ENCODE results near the gene ZGPAT. TPM values are rescaled to one million over a fixed set of nuclear protein-coding genes. Genes with fewer than 3 reads are reported as not detected.
A peak's percentile ranks its signal among the peaks of the same experiment; 100 is the strongest.

The ZGPAT gene
- total RNA-seq, 3 donors from 2014 or later = 38.1 to 43.9 (median 42.0) TPM

DNA sequence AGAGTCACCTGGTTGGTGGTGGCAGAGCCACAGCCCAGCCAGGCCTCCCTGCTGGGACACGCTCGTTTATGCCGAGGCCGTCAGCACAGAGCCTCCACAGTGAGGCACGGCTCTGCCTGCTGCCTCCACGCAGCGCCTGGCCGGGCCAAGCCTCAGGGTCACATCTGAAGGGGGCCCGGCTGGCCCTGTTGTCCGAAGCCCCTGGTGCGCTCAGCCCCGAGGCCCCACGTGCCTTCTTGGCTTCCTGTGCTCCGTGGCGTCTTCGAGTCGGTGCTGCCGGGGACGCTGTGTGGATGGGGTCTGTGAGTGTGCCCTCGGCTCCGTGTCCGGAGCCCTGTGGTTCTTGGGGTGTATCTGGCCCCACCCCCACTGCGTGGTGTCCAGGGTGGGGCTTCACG is 21.7 kb upstream of the ZGPAT start:
- no peak for DNase-seq
- Mint-ChIP-seq H3K9me3 (no peaks in the 10 kb centered on the region), H3K4me1 (ENCODE audit: low read depth) (peaks cover 14% of the 10 kb centered on the region), H3K36me3 (ENCODE audit: insufficient read depth) (no peaks in the 10 kb centered on the region), H3K4me3 (no peak overlapping the region), H3K27me3 (ENCODE audit: low read depth) (no peaks in the 10 kb centered on the region)
- peak in 1 of 2 donors; percentile 5 for ATAC-seq

DNA sequence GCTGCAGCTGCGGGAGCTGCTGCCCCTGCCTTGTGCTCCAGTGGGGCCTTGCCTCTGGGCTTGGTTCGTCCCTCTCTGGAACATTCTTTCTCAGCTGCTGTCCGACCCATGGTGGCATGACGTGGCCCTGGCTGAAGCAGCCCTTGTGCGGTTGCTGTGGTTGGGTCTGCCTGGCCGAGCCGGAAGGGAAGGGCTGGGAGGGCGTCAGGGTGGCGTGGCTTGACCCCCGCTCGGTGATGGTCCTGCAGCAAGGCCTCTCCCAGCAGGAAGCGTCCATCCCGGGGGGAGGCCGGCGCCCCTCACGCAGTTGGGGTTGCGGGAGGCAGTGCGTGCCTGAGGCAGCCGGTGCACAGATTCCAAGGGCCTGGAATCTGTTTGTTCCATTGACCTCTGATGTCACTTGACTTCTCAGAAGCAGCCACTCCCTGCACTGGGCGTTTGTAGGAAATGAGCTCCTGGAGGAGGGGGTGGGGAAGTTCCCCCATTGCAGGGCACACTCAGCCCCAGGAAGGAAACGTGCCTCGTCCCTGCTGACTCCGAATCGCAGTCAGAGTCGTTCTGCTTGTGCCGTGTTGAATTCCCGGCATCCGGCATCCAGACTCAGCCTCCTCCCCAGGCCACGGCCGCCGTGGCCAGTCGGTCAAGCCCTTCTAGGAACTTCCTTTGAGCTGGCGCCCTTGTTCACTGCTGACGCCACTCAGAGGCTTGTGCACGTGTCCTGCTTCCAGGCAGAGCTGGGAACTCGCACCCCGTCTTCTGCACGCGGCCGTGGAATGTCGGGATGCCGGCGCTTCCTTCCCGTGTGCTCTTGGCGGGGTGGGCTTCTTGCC is 21.1 kb upstream of the ZGPAT start:
- Mint-ChIP-seq H3K4me3 (no peak overlapping the region), H3K9me3 (no peaks in the 10 kb centered on the region), H3K36me3 (ENCODE audit: insufficient read depth) (no peaks in the 10 kb centered on the region), H3K4me1 (ENCODE audit: low read depth) (peaks cover 14% of the 10 kb centered on the region), H3K27me3 (ENCODE audit: low read depth) (no peaks in the 10 kb centered on the region)
- peak; percentile 77 to 79 for ATAC-seq
- DNase-seq = peak; percentile 52

DNA sequence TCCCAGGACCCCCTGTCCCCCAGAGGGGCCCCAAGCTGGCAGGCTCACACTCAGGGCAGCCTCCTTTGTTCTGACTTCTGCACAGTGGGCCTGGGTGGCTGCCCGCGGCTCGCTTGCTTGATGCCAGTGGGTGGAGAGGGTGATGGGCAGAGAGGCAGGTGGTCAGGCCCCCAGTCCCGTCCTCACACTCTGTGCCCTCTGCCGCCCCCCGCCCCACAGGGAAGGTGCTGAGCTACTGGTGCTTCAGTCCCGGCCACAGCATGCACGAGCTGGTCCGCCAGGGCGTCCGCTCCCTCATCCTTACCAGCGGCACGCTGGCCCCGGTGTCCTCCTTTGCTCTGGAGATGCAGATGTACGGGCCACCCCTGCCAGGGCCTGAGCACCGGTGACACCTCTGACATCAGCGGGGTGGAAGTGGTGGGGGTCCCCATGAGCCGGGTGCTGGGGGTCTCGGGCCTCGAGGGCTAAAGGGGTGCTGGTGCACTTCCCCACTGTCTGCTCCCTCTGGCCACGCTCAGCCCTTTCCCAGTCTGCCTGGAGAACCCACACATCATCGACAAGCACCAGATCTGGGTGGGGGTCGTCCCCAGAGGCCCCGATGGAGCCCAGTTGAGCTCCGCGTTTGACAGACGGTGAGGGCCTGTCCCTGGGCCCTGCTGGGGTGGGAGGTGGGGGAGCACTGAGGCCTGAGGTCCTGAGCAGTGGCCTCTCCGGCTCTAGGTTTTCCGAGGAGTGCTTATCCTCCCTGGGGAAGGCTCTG is 20.2 kb upstream of the ZGPAT start:
- no peak overlapping the region for H3K4me3 Mint-ChIP-seq
- ATAC-seq (no peak), DNase-seq (no peak)
- no peaks in the 10 kb centered on the region for H3K9me3 Mint-ChIP-seq
- H3K4me1 Mint-ChIP-seq (ENCODE audit: low read depth) = peaks cover 14% of the 10 kb centered on the region
- no peaks in the 10 kb centered on the region for H3K36me3 Mint-ChIP-seq (ENCODE audit: insufficient read depth)
- H3K27me3 Mint-ChIP-seq (ENCODE audit: low read depth) = no peaks in the 10 kb centered on the region

DNA sequence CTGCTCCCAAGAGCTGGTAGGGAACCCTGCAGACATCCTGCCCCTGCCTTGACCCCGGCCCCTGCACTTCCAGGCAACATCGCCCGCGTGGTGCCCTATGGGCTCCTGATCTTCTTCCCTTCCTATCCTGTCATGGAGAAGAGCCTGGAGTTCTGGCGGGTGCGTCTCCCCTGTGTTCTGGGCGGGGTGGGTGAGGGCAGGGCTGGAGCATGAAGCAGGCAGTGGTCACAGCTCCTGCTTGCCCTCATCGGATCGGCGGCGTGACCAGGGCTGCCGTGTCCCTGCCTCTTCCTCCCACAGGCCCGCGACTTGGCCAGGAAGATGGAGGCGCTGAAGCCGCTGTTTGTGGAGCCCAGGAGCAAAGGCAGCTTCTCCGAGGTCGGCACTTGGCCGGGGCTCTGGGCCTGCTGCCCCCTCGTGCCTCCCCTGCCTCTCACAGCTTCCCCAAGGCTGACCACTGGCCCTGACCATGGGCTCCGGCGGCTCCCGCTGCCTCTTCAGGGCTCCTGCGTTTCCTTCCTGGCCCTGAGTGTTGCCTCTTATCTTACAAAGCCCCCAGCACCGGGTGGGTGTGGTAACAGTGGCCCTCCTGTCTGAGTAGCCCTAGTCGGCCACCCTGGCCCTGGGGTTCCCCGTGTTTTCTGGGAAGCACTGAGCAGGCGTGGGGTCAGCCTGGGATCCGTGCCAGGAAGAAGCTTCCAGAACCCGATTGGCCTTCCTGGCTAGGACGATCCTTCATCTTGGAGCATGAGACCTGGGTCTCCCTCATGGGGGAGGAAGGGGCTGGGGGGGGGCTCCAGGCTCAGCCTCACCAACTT is 19.4 kb upstream of the ZGPAT start:
- peaks cover 14% of the 10 kb centered on the region for H3K4me1 Mint-ChIP-seq (ENCODE audit: low read depth)
- no peaks in the 10 kb centered on the region for H3K9me3 Mint-ChIP-seq
- no peak for DNase-seq
- H3K4me3 Mint-ChIP-seq = no peak overlapping the region
- H3K27me3 Mint-ChIP-seq (ENCODE audit: low read depth) = no peaks in the 10 kb centered on the region
- ATAC-seq = no peak
- no peaks in the 10 kb centered on the region for H3K36me3 Mint-ChIP-seq (ENCODE audit: insufficient read depth)

DNA sequence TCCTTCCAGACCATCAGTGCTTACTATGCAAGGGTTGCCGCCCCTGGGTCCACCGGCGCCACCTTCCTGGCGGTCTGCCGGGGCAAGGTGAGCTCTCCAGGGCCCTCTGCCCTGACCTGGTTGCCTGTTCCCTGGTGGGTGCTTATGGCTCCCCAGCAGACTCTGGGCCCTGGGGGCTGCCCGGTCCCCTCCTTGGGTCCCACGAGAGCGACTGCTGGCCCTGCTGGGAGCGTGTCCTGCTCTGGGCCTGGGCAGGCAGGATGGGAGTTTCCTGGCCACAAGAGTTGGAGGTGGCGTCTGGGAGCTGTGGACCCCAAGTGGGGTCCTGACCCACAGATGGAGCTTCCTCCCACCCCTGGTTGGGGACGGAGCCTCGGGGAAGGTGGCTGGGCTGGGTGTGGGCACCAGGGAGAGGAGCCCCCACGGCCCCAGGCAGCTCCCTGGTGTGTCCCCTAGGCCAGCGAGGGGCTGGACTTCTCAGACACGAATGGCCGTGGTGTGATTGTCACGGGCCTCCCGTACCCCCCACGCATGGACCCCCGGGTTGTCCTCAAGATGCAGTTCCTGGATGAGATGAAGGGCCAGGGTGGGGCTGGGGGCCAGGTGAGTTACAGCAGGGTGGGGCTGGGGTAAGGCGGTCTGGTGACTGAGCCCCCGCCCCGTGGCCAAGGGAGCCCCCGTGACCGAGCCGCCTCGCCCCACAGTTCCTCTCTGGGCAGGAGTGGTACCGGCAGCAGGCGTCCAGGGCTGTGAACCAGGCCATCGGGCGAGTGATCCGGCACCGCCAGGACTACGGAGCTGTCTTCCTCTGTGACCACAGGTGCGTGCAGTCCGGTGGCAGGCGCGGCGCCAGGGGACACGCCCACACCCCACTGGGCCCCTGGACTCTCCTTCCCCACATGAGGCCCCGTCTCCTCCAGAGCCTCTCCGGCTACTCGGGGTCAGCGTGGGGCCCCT is 18.5 kb upstream of the ZGPAT start:
- Mint-ChIP-seq H3K4me3 (no peak overlapping the region), H3K27me3 (ENCODE audit: low read depth) (no peaks in the 10 kb centered on the region), H3K4me1 (ENCODE audit: low read depth) (peaks cover 9% of the 10 kb centered on the region), H3K36me3 (ENCODE audit: insufficient read depth) (peaks cover 2% of the 10 kb centered on the region), H3K9me3 (no peaks in the 10 kb centered on the region)
- DNase-seq = no peak
- no peak for ATAC-seq

DNA sequence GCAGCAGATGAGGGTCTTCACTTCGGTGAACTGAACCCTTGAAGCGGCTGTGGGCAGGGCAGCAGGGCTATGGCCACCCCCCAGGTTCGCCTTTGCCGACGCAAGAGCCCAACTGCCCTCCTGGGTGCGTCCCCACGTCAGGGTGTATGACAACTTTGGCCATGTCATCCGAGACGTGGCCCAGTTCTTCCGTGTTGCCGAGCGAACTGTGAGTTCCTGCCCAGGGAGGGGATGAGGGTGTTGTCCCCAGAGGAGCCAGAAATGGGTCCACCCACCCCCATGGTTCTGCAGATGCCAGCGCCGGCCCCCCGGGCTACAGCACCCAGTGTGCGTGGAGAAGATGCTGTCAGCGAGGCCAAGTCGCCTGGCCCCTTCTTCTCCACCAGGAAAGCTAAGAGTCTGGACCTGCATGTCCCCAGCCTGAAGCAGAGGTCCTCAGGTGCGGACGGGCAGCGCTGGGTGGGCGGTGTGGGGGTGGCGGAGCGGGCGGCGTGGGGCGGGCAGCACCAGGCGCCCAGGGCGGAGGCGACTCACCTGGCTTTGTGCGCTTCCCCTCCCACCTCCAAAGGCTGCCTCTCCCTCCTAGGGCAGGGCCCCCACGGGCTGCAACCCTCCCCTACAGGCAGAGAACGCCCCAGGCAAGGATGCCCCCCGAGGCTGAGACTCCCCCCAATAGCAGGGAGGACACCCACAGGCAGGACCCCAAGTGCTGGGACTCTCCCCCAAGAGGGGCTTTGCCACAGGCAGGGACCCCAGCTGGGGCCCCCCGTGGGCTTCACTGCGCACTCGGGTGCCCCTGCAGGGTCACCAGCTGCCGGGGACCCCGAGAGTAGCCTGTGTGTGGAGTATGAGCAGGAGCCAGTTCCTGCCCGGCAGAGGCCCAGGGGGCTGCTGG is 17.6 kb upstream of the ZGPAT start:
- ATAC-seq (no peak), DNase-seq (no peak)
- no peaks in the 10 kb centered on the region for H3K27me3 Mint-ChIP-seq (ENCODE audit: low read depth)
- H3K4me3 Mint-ChIP-seq = no peak overlapping the region
- H3K9me3 Mint-ChIP-seq = no peaks in the 10 kb centered on the region
- H3K4me1 Mint-ChIP-seq (ENCODE audit: low read depth) = peaks cover 9% of the 10 kb centered on the region
- H3K36me3 Mint-ChIP-seq (ENCODE audit: insufficient read depth) = peaks cover 2% of the 10 kb centered on the region

DNA sequence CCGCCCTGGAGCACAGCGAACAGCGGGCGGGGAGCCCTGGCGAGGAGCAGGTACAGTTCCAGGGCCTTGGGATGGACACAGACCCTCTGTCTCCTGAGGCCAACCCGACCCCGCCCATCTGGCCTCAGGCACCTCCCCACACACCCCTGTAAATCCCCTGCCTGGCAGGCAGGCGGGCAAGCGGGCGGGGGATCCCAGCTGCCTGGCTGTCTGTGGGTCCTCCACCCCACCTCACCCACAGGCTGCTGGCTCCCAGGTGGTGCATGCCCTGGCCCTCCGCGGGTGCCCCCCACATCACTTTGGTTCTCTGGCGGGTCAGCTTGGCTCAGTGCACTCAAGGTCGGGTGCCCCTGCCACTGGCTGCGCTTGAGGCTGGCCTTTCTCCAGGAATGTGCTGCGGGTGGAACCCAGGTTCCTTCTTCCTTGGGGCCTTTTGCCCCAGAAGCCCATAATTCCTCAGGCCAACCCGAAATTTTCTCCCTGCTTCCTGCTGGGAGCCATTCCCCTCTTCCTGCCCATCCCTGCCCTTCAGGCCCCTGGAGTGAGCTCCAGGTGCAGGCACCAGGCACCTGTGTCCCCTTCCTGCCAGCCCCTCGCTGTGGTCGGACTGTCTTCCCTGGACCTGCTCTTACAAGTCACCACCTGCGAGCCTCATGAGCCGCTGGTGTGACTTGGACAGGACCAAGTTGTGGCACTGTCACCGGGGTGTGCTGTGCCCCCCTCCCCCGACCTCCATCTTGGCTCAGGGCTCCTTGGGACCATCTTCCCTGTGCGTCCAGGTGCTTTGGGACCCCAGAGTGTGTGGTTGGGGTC is 16.7 kb upstream of the ZGPAT start:
- Mint-ChIP-seq H3K9me3 (no peaks in the 10 kb centered on the region), H3K36me3 (ENCODE audit: insufficient read depth) (peaks cover 2% of the 10 kb centered on the region), H3K4me1 (ENCODE audit: low read depth) (peaks cover 12% of the 10 kb centered on the region), H3K4me3 (no peak overlapping the region), H3K27me3 (ENCODE audit: low read depth) (no peaks in the 10 kb centered on the region)
- ATAC-seq = no peak
- no peak for DNase-seq

DNA sequence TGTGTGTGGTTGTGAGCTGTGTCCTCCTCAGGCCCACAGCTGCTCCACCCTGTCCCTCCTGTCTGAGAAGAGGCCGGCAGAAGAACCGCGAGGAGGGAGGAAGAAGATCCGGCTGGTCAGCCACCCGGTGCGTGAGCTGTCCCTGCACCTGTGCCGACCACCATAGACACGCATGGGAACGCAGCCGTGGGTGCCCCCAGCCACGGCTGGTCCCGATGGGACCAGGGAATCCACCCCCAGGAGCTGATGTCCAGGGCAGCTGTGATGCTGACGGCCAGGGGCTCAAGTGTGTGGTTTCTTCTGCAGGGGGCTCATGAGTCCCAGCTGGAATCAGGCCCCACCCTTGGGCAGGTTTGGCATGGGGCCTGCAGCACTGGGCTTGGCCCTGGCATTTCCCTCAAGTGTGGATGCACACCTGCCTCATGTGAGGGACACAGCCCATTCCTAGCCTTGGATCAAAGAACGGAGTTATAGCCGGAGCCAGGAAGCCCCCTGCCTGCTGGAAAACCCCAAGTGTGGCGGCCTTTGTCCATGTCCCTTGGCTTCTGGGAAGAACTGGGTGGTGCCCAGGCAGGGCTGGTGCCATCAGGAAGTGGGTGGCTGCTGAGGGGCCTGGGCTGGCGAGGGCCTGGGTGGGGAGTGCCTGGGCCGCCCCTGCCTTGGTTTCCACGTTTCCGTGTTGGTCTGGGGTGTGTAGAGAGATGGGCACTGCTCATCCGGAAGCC is 16.0 kb upstream of the ZGPAT start:
- peaks cover 2% of the 10 kb centered on the region for H3K36me3 Mint-ChIP-seq (ENCODE audit: insufficient read depth)
- no peak overlapping the region for H3K4me3 Mint-ChIP-seq
- ATAC-seq = no peak
- no peaks in the 10 kb centered on the region for H3K27me3 Mint-ChIP-seq (ENCODE audit: low read depth)
- no peak for DNase-seq
- H3K9me3 Mint-ChIP-seq = no peaks in the 10 kb centered on the region
- H3K4me1 Mint-ChIP-seq (ENCODE audit: low read depth) = peaks cover 11% of the 10 kb centered on the region

DNA sequence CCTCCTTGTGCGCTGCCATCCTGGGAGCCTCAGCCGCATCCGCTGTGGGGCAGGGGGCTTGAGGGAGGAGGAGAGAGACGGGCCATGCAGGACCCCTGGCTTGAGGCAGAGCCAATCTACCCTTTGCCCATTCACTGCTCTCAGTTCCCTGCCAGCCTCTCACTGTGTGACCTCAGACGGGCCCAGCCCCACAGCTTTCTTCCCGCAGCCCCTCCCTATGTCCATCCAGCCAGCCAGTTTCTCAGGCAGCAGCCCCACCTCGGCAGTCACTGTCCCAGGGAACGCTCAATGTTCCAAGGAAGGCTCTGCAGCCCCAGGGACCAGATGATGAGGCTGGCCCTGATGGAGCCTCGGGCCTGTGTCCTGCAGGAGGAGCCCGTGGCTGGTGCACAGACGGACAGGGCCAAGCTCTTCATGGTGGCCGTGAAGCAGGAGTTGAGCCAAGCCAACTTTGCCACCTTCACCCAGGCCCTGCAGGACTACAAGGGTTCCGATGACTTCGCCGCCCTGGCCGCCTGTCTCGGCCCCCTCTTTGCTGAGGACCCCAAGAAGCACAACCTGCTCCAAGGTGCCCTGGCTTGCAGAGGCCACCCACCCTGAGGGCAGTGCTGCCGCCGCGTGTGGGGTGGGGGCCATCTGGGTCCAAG is 15.3 kb upstream of the ZGPAT start:
- peaks cover 2% of the 10 kb centered on the region for H3K36me3 Mint-ChIP-seq (ENCODE audit: insufficient read depth)
- no peak for DNase-seq
- no peaks in the 10 kb centered on the region for H3K27me3 Mint-ChIP-seq (ENCODE audit: low read depth)
- ATAC-seq = no peak
- peaks cover 13% of the 10 kb centered on the region for H3K4me1 Mint-ChIP-seq (ENCODE audit: low read depth)
- H3K4me3 Mint-ChIP-seq = no peak overlapping the region
- H3K9me3 Mint-ChIP-seq = no peaks in the 10 kb centered on the region

DNA sequence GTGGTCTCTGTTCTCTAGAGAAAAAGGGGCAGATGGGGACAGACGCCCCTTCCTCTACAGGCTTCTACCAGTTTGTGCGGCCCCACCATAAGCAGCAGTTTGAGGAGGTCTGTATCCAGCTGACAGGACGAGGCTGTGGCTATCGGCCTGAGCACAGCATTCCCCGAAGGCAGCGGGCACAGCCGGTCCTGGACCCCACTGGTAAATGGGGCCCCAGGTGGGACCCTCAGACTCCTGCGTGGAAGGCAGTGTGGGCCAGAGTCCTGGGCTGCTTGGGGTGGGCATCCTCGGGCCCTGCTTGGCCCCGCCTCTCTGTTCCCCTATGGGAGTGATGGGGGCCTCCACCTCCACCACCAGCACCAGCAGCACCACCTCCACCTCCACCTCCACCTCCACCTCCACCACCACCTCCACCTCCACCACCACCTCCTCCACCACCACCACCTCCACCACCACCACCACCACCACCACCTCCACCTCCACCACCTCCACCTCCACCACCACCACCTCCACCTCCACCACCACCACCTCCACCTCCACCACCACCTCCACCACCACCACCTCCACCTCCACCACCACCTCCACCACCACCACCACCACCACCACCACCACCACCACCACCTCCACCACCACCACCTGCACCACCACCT is 14.6 kb upstream of the ZGPAT start:
- ATAC-seq (no peak), DNase-seq (no peak)
- Mint-ChIP-seq H3K9me3 (no peaks in the 10 kb centered on the region), H3K4me3 (no peak overlapping the region), H3K4me1 (ENCODE audit: low read depth) (peaks cover 16% of the 10 kb centered on the region), H3K27me3 (ENCODE audit: low read depth) (no peaks in the 10 kb centered on the region), H3K36me3 (ENCODE audit: insufficient read depth) (peaks cover 2% of the 10 kb centered on the region)
